Measurements from ENCODE around the gene TTN. TPM values are rescaled to one million over a fixed set of nuclear protein-coding genes. Genes with fewer than 3 reads are reported as not detected.

The TTN gene
- total and polyA plus RNA-seq, 2 of the 8 experiments (the other 6 are each of a cell fraction or from before 2014, with no cell fraction given), result 0.30 to 9.7 TPM

DNA sequence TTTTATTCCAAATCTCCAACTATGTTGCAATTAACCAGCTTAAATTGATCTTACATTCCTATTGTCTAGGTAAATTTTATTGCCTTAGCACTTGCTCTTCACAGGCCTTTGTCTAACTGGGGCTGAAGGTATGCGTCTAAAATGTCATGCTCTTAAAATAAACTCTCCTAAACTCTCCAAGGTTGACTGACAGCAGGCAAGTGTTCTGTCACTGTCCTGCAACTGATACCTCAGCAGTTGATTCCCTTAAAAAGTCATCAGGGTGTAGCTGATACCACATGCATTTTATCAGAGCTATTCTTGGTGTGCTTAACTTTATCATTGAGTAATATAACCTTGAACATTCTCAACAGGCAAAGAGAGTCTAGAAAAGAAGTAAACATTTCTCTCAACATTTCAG lies 680 bp downstream of the TTN start (continued):
- TF ChIP-seq SIX5 (IDR thresholded peaks at IDR 0.05; ENCODE audit: low read depth, low read length) (no peak), RFX5 (IDR thresholded peaks at IDR 0.05; ENCODE audit: borderline replicate concordance, low read depth, low read length) (no peak), RXRA (IDR thresholded peaks at IDR 0.05; ENCODE audit: insufficient read depth, low read depth, low read length) (no peak), HDAC6 (IDR thresholded peaks at IDR 0.05; ENCODE audit: low read depth, low read length) (no peak)

Measured in H1 (cell line).